GM23338 (cell line): ENCODE measurements around the gene MYO1D.

Experiments used
- CREB1 ChIP-seq: fragments of 250-450 bp; sonication (Bioruptor Pico); IDR thresholded peaks from 2 replicates; pipeline ENCODE4 v1.5.0; 2020; ENCODE audit warnings: low read depth, mild to moderate bottlenecking, moderate library complexity
- CTCF ChIP-seq, 2 experiments: fragments of 200-600 bp in 1 of 2; sonication (generic) in 1 of 2; conservative IDR thresholded peaks; 2 replicates each; pipeline versions ENCODE4 v1.5.1 to v1.6.1; 2016 to 2017; ENCODE audit warnings: antibody characterized with exemption in 2 of 2, low read depth in 2 of 2, mild to moderate bottlenecking in 2 of 2, moderate library complexity in 1 of 2
- ETS1 ChIP-seq: IDR thresholded peaks from 2 replicates; pipeline ENCODE4 v1.6.1; 2016; ENCODE audit warnings: antibody characterized with exemption
- EZH2 ChIP-seq: fragments of 200-600 bp; sonication (generic); IDR thresholded peaks from one replicate; pipeline ENCODE4 v1.8.0; 2017; ENCODE audit warnings: antibody characterized with exemption, mild to moderate bottlenecking, low read depth; ENCODE audit not compliant: unreplicated experiment
- EZH2phosphoT487 ChIP-seq: fragments of 200-600 bp; sonication (generic); IDR thresholded peaks from one replicate; pipeline ENCODE4 v1.8.1; 2018; ENCODE audit warnings: antibody characterized with exemption; ENCODE audit not compliant: unreplicated experiment
- JUNB ChIP-seq: IDR thresholded peaks from one replicate; pipeline ENCODE4 v1.6.1; 2016; ENCODE audit warnings: antibody characterized with exemption; ENCODE audit not compliant: unreplicated experiment
- NANOG ChIP-seq: IDR thresholded peaks from 2 replicates; pipeline ENCODE4 v1.6.1; 2016; ENCODE audit warnings: antibody characterized with exemption, borderline replicate concordance
- POLR2AphosphoS5 ChIP-seq: IDR thresholded peaks from 2 replicates; pipeline ENCODE4 v1.6.1; 2016; ENCODE audit warnings: antibody characterized with exemption, low read depth
- REST ChIP-seq: IDR thresholded peaks from one replicate; pipeline ENCODE4 v1.6.1; 2018; ENCODE audit warnings: antibody characterized with exemption; ENCODE audit not compliant: unreplicated experiment
- STAT1 ChIP-seq: IDR thresholded peaks from one replicate; pipeline ENCODE4 v1.6.1; 2016; ENCODE audit warnings: antibody characterized with exemption; ENCODE audit not compliant: unreplicated experiment
- ZNF114 ChIP-seq: fragments of 250-450 bp; sonication (Bioruptor Pico); IDR thresholded peaks from 2 replicates; pipeline ENCODE4 v1.5.0; 2020; ENCODE audit warnings: mild to moderate bottlenecking, moderate library complexity
- ZNF331 ChIP-seq: fragments of 250-450 bp; sonication (Bioruptor Pico); IDR thresholded peaks from 2 replicates; pipeline ENCODE4 v1.5.0; 2020; ENCODE audit warnings: low read depth, mild to moderate bottlenecking, moderate library complexity

- TF ChIP-seq REST (no peak), EZH2 (no peak), CTCF (conservative IDR thresholded peaks at IDR 0.05; ENCODE audit: low read depth in 2 of 2) (no peak), POLR2AphosphoS5 (no peak), ETS1 (no peak), EZH2phosphoT487 (no peak), CREB1 (CRISPR knock-in tag) (no peak), JUNB (no peak), ZNF114 (no peak), ZNF331 (CRISPR knock-in tag) (no peak), STAT1 (no peak), NANOG (no peak)
Measured at GRCh38 chr17:32567086-32567485, 309.8 kb downstream of the MYO1D start.
